Stimulated activated CD8-positive, alpha-beta memory T cell treated with anti-CD3 and anti-CD28 coated beads, Interleukin-4, amount 100 ng/mL, for 4 hours (primary cell): ENCODE measurements around the gene NAV2.

ENCODE experiments used
- DNase-seq, 2 donors: peaks; one replicate each; pipeline ENCODE4 v3.0.0-alpha.2; 2020; ENCODE audit warnings: low read depth in 2 of 2, low spot score in 1 of 2

The NAV2 gene

DNA sequence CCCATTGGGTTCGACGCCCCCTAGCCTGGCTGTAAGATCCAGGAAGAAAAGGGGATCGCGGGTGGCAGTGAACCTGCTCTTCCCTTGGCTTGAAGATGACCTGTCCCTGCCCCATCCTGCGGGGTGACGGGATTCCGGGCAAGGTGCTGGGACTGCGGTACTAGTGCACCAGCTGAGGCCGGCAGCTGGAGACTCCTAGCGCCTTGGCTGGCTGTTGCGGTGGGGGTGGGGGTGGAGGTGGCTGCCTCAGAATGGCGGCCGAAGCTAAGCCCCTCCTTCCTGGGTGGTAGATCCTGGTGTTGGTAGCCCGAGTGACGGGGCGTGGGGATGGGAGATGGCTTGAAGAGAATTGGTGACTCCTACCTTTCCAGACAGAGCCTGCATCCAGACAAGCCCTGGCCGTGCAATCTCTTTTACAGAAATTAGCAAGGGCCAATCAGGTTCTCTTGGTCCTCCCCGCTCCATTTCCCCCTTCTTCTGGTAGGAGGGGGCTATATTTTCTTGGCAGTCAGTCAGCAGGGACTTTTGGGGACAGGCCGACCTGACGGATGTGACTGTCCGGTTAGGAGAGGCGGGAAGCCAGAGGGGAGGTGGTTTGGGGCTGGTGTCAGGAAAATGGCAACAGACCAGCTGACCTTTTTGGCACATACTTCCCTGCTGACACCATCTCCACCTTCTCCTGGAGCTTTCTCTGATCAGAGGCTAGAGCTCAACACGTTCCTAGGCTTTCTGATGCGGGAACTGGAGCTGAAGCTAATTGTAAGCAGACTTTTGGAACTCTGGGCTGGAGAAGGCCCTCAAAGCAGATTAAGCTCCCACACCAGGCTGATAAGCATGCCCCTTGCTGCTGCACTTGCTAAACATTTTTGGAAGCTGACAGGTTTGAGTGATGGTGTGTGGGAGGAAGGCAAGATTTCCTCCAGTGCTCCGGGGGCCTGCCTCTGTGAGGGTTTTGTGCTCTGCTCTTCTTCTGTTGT, 2.0 kb downstream of the NAV2 start:
- DNase-seq: no peak

DNA sequence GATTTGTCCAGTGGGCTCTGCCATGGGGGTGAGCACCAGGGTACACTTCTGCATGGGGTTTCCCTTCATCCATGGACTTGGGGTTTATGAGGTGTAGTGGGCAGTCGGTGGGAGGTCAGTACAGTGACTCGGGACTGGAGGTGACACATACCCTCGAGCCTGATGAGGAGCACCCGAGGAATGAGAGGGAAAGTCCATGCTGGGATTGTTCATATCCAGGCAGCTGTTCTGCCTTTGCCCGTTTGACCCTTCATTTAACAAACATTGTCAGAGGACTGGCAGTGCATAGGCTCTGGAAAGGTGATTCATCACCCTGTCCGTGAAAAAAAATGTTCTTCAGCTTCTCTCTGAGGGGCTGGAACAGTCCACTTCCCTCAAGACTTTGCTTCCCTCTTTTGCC, 2.7 kb downstream of the NAV2 start:
- DNase-seq: no peak

DNA sequence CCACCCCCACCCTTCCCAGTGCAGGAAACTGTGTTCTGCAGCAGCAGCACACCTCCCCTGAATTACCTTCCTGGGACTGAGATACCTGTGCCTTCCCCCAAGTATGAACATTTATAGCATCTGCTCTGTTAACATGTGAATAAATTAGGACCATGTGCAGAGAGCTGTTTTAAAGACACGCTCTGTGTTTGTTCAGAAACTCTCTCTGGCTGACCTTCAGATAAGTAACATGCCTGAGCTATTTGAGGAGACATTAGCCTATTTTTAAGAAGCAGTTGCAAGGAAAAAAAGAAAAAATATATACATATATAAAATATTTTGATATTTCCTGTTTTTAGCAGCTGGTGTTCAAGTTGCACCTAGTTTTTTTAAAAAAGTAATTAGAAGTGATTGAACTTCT, 5.4 kb downstream of the NAV2 start:
- DNase-seq: no peak

DNA sequence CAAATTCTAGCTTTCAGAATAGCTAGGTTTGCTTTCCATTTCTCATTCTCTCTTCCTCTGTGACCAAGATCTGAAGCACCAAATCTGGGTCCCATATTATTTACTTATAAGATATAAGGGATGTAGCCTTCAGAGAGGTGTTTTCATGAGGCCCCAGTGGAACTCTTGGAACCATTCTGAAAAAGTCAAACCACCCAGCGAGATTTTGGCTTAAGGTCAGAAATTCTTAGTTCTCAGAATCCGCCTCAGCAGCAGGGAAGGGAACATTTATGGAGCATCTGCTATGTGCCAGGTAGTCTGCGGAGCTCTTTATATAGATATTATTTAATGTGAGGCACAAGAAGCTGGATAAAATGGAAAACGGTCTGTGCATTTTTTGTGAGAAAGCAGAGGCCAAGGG, 6.3 kb downstream of the NAV2 start:
- no peak for DNase-seq

GRCh38 chr11:19719960-19720359, 7.3 kb downstream of the NAV2 start:
- DNase-seq: no peak

GRCh38 chr11:19721176-19721575, 8.5 kb downstream of the NAV2 start:
- no peak for DNase-seq

DNA sequence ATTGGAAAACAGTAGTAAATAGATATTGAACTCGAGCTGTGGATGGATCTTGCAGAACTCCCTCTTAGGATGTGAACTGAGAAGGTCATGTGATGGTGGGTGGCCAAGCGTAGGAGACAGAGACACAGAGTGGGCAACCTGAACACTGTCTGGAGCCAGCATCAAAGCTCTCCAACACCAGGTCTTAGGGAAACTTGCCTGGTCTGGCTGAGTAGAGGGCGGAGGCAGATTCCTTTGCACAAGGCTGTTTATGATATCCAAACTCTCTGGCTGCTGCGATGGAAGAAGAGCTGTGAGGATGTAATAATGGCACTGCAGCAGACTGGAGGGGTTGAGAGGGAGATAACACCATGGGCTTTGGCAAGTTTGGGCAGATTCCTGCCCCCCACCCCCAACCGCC, 10.1 kb downstream of the NAV2 start:
- no peak for DNase-seq

GRCh38 chr11:19723572-19724342, 11.1 kb downstream of the NAV2 start:
- no peak for DNase-seq

GRCh38 chr11:19724765-19725164, 12.1 kb downstream of the NAV2 start:
- DNase-seq: no peak

- no peak for DNase-seq
Observed at GRCh38 chr11:19725379-19726079, 12.9 kb downstream of the NAV2 start.

DNA sequence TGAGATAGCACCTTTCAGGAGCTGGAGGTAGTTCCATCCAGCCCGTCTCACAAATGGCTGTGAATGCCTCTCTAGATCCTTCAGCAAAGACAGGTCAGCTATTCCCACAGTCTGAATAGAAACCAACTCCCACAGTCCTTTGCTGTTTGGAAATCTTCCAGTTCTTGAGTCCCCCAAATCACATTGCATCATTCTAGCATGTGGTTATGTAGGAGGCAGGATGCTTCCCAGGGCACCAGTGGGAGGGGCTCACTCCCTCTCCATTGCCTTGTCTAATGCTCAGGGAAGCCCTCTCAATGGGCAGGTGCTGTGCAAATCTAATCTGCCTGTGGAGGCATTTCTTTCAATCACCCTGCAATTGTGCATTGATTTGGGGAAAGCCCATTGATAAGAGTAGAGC, 14.6 kb downstream of the NAV2 start:
- no peak for DNase-seq

DNA sequence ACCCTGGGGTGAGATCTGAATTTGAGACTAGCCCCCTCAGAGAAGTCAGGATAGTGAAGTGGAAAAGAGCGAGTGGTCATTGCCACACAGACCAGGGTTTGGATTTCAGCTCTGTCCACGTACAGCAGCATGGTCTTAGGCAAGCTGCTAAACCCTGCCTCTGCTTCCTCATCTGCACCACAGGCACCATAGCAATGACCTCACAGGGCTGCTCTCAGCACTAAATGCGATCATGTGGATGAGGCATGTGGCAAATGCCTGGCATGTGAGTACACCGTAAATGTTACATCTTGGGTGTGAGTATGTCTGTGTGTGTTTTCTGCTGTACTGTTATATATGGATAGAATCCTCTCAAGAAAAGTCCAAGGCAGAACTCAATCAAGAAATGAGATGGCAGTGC, 15.8 kb downstream of the NAV2 start:
- DNase-seq: no peak

GRCh38 chr11:19729141-19729540, 16.5 kb downstream of the NAV2 start:
- DNase-seq: no peak

DNA sequence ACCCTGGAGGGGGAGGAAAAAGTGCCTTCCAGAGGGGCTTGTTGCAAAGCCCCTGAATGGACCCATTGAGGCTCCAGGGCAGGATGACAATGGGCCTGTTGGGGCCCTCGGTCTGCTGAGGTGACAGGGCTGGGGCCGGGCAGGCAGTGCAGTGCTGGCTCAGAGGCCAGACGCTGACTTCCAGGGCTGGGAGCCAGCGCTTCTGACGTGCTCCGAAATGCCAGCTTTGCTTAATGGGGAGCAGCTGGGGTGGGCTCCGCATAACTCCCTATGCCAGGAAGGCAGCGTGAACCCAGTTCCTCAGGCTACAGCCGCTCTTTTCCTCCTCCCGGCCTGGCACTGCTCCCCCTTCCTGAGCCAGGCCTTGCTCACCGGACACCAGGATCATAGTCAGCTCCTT, 17.7 kb downstream of the NAV2 start:
- DNase-seq: no peak

GRCh38 chr11:19734171-19734570, 21.5 kb downstream of the NAV2 start:
- no peak for DNase-seq

DNA sequence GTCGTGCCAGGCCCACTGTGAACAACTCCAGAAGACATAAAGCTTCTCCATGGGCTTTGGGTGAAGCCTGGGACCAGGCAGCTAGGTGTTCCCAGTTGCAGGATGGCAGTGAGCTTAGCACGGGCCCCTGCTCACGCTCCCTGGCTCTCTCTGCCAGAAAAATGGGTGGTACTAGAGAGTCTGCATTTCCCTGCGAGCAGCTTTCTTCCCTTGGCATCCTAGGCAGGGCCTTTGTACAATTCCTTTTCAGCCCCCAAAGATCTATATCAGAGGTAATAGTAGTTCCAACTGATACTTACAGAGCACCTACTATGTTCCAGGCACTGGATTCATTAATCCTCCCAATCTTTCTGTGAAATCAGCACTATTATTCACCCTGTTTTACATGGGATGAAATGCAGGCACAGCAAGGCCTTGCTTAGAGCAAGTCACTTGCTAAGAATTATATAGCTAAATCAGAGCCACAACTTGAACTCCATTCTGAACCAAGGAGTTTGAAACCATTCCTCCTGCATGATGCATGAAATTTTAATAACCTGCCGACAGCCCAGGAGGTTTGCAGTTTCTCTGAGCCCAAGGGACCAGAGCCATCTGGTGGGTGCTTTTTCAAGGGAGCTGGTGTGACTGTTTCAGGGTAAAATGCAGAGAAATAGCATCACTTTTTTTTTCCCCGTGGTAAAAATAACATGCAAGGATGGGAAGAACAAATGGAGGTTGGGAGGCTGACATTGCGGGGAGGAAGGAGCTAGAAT, 22.7 kb downstream of the NAV2 start:
- DNase-seq: no peak

- no peak for DNase-seq
Observed at GRCh38 chr11:19735909-19736498, 23.4 kb downstream of the NAV2 start.

- DNase-seq: no peak
Observed at GRCh38 chr11:19736831-19737230, 24.2 kb downstream of the NAV2 start.

DNA sequence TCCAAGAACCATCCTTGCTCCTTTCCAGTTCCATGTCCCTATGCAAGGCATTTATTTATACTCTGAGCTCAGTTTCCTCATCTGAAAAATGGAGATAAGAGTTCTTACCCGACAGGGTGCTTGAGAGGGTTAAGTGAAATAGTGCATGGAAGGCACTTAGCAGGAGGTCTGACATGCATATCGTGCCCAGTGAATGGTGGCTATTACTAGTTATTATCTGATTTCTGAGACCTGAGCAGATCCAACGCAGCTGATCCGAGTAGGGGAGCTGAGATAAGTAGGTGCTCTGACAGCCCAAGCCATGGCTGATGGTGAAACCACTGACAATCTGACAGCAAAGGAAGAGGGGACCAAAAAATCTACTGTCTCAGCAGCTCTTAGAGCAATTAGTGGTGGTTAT, 24.9 kb downstream of the NAV2 start:
- no peak for DNase-seq

DNA sequence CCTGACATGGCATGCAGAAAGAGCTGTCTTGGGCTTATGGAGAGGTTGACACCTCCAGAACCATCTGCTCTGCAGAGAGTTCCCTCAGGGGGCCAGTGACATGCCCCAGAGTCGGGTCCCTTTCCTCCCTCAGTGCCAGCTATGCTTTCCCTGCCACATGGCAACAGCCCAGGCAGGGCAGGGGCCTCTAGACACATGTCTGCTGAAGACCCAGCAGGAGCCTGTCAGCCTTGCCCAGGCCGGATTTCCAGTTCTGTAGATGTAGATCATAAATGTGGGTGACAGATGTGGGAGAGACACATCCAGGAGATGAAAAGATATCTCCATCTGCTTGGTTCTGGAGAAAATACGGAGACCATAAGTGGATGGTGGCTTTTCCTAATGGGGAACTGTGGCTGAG, 25.5 kb downstream of the NAV2 start:
- no peak for DNase-seq

DNA sequence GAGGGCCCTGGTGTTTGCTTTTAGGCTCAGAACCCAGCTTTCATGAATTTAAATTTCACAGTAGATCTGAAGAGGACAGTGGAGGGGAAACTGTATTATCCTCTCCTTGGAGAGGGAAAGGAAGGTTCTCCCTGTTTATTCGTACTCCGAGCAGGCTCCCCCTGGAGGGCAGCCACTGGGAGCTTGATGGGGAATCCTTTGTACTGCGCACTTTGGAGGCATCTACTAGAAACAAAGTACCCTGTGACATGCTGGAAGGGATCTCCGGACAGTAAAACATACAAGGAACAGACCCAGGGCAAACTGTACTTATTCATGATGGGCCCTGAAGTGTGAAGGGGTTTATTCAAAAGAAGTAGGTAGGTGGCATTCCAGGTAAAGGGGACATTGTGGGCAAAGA, 27.2 kb downstream of the NAV2 start:
- no peak for DNase-seq
